HG02623 (cell line): Measurements from ENCODE around the gene PCCB.
"Not testable (repeated sequence)": the region's sequence is repeated elsewhere in the genome, so short reads cannot be mapped to it uniquely, and the experiment has no call there.

Experiments used
- ATAC-seq: cut with Tn5 transposase; IDR thresholded peaks from one replicate; pipeline ENCODE4 v1.9.1; 2021; ENCODE audit warnings: moderate library complexity; ENCODE audit not compliant: unreplicated experiment

The PCCB gene

DNA sequence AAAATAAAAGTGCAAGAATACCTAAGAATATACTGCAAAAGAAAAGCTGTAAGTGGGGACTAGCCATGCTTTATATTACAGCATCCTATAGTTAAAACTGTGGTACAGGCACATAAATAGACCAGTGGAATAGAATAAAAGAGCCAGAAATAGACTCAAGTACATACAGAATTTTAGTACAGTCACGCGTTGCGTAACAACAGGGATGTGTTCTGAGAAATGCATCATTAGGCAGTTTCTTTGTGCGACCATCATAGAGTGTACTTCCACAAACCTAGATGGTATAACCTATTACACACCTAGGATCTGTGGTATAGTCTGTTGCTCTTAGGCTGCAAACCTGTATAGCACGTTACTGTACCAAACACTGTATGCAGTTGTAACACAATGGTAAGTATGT, 61.8 kb downstream of the PCCB start:
- no peak for ATAC-seq

DNA sequence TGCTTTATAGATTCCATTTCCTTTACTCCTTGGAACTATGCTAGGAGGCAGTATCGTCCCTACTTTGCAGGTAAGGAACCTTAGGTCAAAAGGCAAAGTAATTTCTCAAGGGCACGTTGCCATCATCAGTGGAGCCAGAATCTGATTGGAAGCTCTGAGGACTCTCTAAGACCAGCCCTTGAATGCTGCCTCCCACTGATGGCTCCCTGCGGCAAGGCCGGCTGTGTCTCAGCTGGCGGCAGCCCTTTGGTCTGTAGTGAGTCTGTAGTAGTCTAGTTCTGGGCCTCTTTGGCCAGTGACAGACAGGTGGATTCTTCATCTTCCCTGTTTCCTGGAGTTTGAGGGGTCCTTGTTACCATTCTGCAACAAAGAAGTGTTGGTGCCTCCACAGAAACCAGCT, 76.2 kb downstream of the PCCB start:
- no peak for ATAC-seq

DNA sequence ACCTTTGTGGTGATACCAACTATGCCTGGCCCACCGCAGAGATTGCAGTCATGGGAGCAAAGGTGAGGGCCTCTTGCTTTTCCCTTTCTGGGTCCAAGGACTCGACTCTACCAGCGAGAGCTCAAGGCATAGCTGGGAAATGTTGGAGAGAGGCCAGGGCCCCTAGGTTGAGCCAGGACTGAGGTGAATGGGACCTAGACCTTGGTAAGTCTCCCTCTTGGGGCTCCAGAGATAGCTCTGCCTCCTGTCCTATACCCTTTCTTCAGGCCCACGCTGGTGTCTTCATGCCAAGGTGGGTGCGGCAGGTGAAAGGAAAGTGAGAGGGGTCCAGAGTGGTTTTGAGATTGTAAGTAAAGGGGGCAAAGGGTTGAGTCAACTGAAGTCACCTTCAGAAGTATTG, 77.5 kb downstream of the PCCB start:
- ATAC-seq, result no peak

DNA sequence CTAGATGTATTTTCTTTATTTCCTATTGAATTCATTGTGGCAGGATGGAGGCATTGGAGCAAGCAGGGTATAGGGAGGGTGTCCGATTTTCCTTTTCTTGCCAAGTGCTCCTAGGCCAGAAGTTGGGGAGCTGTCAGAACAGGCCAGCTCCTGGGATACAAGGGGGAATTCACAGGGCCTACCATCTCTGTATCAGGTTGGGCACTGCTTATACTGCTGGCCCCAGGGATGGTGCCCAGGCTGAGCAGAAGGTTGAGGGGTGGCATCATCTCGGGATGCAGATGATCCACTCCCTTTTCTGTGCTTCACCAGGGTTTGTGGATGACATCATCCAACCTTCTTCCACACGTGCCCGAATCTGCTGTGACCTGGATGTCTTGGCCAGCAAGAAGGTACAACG, 79.5 kb downstream of the PCCB start:
- ATAC-seq, result no peak

DNA sequence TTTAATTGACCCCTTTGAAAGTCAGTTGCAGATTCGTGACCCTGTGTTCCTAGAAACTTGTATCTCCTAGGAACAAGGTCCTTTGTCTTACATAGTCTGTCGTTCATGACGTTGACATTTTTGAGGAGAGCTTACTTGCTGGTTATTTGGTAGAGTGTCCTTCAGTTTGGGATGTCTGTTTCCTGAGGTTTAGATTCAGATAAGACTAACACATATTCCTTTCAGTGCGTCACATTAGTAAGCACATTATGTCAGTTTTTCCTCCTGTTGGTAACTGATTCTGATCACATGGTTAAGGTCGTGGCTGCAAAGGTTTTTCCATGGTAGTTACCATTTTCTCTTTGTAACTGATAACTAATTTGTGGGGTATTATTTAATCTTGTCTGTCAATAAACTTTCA, 80.8 kb downstream of the PCCB start:
- no peak for ATAC-seq

DNA sequence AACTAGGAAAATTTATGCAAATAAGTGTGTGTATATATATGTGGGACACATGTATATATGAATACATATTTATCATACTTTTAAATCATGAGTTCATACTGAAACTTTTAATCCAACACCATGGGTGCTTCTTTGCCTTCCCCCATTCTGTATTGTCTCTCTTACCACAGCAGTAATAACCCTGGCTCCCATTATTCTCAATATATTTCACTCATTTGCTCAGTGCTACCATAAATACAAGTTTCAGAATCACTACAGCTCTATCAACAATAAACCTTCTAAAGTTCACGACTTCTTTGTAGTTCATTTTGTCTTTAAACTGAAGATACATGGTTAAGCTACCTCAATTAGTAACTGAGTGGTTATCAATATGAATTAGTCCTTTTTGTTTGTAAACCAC, 82.2 kb downstream of the PCCB start:
- no peak for ATAC-seq

DNA sequence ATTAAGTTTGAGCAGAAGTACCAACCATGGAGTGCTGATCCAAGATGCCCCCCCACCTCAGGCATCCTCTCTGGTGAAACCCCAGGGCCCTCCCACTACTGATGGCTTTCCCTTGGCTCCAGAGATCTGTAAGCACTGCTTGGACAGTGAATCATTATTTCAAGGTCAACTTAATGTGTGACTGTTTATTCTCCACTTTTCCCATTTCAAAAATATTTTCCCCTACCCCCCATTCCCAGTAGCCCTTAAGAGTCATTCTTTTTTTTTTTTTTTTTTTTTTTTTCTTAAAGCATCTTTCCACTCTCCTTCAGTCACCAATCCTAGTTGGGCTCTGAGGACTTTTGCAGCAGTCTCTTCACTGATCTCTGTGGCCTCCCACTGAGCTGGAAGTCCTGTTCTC, 82.6 kb downstream of the PCCB start:
- ATAC-seq, result no peak

DNA sequence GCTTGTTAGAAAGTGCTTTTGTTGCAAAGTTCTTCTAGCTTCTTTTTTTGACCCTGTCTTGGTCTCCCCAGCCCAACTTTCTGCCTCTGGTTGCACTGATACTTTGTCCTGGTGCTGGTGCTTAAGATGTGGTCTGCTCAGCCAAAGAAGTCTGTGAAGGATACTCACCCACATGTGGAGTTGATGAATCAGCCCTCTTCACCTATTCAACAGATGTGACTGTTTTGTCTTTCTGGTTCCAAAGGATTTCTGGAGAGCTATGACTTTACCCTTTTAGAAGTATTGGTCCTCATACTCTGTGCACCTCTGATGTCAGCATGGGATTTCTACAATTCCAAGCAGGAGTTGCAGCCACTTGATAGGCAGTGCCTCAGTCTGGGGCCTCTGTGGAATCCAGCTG, 84.1 kb downstream of the PCCB start:
- no peak for ATAC-seq

DNA sequence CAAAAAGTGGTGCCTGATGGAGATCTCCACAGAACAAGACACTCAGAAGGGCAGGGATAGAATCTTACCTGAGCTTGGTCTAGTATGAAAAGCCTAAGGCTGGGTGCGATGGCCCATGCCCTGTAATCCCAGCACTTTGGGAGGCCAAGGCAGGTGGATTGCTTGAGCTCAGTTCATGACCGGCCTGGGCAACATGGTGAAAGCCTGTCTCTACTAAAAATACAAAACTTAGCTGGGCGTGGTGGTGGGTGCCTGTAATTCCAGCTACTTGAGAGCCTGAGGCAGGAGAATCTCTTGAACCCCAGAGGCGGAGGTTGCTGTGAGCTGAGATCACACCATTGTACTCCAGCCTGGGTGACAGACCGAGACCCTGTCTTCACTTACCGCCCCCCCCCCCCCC, 84.6 kb downstream of the PCCB start:
- not testable (repeated sequence) for ATAC-seq

DNA sequence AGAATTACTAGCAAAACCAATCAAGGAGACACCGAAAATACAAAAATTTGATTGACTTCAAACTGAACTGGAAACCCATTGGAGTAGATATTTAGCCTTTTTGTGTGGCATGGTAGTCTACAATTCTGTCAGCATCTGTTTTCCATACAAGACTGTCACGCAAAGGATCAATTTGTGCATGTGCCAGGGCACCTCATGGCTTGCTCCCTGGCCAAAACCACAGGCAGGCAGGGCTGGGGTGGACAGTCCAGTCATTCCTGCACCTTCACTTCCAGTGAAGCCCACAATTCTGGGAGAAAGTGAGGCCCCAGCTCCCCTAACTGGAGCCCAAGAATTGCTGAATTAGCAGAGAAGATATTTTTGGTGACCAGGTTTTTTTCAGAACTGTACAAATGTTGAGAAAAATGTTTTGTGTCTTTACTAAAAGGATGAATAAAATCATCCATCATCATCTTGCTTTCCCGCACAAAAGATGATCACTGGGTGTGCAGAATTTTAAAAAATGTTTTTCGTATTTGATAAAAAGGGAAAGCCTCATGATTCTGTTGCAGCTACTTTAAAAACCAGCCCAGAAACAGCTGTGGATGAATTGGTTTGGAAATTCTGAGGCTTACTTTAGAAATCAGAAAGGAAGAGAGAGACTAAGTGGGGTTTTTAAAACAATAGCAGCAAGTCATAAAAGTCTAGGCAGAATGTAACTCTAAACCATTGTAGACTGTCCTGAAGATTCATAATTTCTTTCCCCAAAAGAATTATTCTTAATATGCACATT, 86.4 kb downstream of the PCCB start:
- ATAC-seq, result no peak

DNA sequence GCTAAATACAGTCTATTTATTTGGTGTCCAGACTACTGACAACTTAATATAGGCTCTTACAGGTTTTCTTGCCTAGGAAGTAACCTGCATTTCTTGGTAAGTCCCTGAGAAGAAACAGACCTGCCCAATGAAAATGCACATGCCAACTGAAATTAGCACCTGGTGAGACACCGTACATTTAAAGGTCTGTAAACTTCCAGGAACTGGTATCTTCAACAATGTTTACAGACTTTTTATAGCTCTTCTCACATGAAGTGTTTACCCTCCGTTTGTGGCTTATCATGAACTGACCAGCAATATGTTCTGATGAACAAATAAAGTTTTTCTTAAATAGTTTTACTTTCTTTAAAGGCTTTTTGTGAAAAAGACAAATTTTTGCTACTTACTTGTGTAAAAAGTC, 93.3 kb downstream of the PCCB start:
- ATAC-seq, result no peak

DNA sequence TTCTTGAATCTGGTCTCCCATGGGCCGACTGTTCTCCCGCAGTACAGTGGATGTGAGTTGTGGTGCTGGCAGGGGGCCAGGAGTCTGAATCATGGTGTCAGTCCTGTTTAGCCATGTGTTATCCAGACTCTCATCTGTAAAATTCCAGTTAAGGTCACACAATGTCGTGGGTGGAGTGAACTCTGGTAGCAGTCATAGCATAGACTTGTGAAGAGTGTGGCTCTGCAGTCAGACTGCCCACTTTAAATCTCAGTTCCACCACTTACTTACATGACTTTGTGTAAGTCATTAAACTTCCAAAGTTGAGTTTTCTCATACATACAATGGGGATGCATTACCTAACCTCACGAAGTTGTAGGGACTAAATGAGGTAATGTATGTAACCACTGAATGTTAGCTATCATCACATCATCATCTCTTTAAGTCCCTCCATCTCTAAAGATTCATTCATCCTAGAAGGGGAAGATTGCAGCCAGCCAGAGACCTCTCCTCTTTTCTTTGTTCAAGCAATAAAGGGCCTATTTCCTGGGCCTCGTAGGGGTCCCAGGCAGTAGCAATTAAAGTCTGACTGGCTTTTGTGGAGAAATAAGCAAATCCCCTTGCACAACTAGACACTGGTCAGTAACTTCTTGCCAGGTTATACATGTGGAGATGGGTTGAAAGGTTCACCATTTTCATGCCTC, 93.9 kb downstream of the PCCB start:
- no peak for ATAC-seq

DNA sequence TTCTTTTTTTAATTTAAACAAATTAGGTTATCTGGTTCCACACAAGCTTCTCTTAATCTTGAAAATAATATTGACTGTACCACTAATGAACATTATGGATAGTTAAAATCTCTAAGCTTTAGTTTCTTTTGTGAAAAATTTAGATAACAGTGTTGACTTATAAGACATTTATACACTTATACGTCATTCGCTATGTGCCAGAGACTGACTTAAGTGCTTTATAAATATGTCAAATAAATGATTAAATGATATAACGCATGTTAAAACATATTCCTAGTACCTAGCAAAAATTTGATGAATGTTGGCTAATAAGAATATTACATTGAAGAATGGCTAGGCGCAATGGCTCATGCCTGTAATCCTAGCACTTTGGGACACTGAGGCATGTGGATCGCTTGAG, 96.3 kb downstream of the PCCB start:
- no peak for ATAC-seq

DNA sequence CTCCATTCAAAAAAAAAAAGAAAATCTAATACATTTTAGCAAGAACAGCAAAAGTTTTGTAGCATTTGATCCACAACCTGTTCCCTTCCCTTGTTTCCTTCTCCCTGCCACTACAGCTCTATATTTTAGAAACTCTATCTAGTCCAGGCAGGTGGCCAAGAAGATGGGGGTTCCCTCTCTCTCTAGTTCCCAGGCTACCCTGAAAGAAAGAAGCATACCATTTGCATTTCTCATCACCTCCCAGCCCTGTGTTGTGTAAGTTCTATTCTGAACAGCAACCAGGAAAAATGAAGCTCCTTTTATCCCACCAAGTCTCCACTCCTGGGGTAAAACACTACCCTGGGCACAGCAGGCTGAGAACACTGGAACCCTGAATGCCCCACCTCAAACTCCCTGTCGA, 100.0 kb downstream of the PCCB start:
- no peak for ATAC-seq

DNA sequence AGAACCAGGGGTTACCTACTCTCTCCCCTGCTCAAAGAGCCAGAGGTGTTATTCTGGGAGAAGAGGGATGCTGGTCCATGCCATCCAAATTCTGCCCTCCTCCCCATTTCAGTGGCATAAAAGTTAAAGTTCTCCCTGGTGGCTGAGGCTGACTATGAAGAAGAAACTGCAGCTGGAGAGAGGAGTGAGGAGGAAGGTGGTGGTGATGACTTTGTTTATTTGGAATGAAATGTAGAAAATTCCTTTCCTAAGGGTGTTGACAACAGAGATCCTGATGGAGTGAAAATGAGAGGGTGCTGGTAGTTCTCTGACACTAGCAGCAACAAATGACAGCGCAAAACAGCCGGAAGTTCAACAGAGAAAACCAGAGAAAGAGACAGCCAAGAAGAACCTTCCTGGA, 100.4 kb downstream of the PCCB start:
- no peak for ATAC-seq

DNA sequence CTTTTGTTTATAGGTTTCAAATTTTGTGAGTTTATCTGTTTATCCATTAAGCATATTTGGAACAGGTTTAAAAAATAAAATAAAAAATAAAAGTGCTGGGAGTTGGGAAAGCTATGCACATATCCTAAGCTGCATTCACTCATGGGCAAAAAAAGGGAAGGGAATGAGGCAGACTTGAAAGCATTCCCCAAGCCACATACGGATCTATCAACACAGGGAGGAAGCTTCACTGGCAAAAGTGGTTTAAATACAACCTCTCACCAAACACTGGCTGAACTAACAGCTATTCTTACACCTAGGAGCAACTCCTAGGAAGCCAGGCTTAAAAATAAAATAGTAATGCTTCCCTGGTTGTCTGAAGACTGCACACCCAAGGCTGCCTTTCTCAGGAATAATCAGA, 101.2 kb downstream of the PCCB start:
- ATAC-seq, result no peak

DNA sequence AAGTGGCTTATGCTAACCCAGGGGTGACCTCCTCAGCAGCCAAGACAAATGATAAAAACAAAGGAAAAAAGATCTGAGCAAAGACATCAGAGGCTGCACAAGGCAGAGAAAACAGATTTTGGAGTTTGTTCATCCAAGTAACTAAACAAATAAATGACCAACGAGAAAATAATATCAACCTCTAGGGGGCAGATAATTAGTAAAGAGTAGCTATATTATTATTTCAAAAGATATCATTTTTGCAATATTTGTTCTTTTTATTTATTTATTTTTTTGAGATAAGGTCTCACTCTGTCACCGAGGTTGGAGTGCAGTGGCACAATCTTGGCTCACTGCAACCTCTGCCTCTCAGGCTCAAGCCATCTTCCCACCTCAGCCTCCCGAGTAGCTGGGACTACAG, 101.8 kb downstream of the PCCB start:
- no peak for ATAC-seq

DNA sequence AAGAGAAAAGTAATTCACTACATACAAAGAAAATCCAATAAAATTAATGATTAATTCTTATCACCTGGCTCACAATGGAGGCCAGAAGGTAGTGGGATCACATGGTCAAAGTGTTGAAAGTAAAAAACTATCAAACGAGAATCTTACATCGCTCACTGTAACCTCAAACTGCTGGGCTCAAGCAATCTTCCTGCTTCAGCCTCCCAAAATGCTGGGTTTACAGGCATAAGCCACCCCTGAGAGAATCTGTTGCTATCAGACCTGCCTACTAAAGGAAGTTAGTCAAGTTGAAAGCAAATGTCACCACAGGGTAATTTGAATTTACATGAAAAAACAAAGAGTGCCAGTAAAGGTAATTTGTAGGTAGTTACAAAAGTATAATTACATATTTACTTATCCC, 103.3 kb downstream of the PCCB start:
- peak; percentile 77 for ATAC-seq

DNA sequence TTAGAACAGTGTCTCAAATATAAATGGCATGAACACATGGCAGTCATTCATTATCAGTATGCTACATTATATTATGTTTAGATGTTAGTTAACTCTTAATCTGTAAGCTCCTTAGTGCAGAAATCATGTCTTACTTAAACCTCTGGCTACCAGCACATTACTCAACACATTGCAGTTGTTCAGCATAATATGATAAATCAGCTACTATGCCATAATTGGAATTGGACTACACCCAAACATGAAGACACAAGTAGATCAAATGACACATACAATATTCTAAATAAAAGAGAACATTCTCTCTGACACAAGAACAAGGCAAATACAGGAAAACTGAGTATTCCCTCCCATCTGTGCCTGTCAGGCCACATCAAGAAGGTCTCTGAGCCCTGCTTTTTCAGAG, 116.1 kb downstream of the PCCB start:
- ATAC-seq, result no peak

DNA sequence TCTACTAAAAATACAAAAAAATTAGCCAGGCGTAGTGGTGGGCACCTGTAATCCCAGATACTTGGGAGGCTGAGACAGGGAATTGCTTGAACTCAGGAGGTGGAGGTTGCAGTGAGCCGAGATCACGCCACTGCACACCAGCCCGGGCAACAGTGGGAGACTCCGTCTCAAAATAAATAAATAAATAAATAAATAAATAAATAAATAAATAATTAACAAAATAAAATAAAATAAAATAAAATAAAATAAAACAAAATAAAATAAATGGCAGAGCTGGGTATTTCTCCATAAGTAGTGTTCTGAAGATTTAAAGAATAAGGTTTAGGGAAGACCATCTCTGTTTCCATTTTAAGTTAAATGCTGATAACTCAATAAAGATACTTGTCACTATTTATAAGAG, 125.7 kb downstream of the PCCB start:
- not testable (repeated sequence) for ATAC-seq

DNA sequence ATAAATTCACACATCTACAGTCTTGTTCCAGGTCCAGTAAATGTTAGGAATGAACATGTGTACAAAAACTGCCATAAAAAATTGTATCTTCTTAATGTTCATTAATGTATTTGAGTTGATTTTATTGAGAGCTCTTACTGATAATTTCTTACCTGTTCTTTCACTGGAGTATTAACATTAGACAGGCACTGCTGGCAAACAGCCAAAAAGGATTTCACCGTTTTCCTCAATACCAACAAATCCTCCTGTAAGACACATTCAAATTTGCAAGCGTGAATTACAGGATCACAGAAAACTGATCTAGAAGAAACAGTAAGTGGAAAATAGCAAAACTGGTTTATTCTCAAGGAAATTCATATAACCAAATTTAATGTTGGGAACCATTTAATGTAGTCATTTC, 127.4 kb downstream of the PCCB start:
- no peak for ATAC-seq

DNA sequence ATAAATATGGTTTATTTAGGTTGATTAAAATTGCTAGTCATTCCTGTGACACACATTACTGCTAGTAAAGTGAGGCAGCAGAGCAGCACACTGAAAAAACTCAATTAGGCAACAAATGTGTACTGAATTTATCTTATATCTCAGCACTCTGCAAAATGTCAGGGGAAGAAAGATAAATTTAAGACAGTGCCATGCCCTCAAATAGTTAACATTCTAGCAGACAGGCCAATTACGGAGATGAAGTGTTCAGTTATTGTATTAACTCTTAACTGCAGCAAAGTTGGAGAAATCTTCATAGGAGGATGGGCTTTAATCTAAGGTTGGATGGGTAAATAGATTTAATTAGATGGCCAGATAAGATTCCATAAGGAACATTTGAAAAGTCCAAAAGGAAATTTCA, 127.9 kb downstream of the PCCB start:
- no peak for ATAC-seq
